Tibial nerve (tissue), 4 donors: ENCODE data around the gene CDC42BPB. TPM values are rescaled to one million over a fixed set of nuclear protein-coding genes. Genes with fewer than 3 reads are reported as not detected.
A peak's percentile ranks its signal among the peaks of the same experiment; 100 is the strongest.

Source experiments
- DNase-seq, 2 donors: peaks; one replicate each; pipeline ENCODE4 v3.0.0-alpha.2; 2019; ENCODE audit warnings: low spot score in 2 of 2
- H3K27ac ChIP-seq, 4 donors: fragments of 200-600 bp; sonication (generic) in 3 of 4; one replicate each; pipeline ENCODE4 v1.5.1; 2017 to 2019; ENCODE audit warnings: mild to moderate bottlenecking in 1 of 4
- H3K27me3 ChIP-seq, 2 donors: fragments of 200-600 bp; sonication (generic) in 1 of 2; one replicate each; pipeline versions ENCODE4 v1.5.1 to v1.6.0; 2017 to 2019
- H3K36me3 ChIP-seq, 3 donors: fragments of 200-600 bp; sonication (generic); one replicate each; pipeline ENCODE4 v1.5.1; 2018 to 2019
- H3K4me1 ChIP-seq, 4 donors: fragments of 200-600 bp; sonication (generic) in 3 of 4; one replicate each; pipeline ENCODE4 v1.5.1; 2017 to 2019
- H3K4me3 ChIP-seq, 4 donors: fragments of 200-600 bp; sonication (generic) in 3 of 4; one replicate each; pipeline ENCODE4 v1.5.1; 2017 to 2019; ENCODE audit warnings: mild to moderate bottlenecking in 1 of 4, moderate library complexity in 1 of 4
- H3K9me3 ChIP-seq, 4 donors: fragments of 200-600 bp; sonication (generic) in 3 of 4; one replicate each; pipeline ENCODE4 v1.5.1; 2017 to 2019
- CTCF ChIP-seq, 5 experiments: fragments of 200-600 bp in 3 of 5; fragments of 450-650 bp in 2 of 5; sonication (generic) in 3 of 5; IDR thresholded peaks; one replicate each; pipeline ENCODE4 v1.5.1; 2016 to 2019; ENCODE audit warnings: antibody characterized with exemption in 5 of 5, mild to moderate bottlenecking in 3 of 5, moderate library complexity in 2 of 5
- EP300 ChIP-seq, 2 donors: sonication (generic); formaldehyde crosslinking; IDR thresholded peaks; one replicate each; pipeline ENCODE4 v1.6.1; 2017; ENCODE audit warnings: antibody characterized with exemption in 2 of 2, mild to moderate bottlenecking in 1 of 2
- POLR2A ChIP-seq, 2 donors: fragments of 450-650 bp; IDR thresholded peaks; one replicate each; pipeline ENCODE4 v1.6.1; 2017; ENCODE audit warnings: antibody characterized with exemption in 2 of 2, mild to moderate bottlenecking in 2 of 2, moderate library complexity in 2 of 2
- WGBS, 2 donors: methylation state at CpG; one replicate each; pipeline ENCODE4 v1.1.5; 2018; 5-methylcytosine and 5-hydroxymethylcytosine counted together
- total RNA-seq, 4 donors: library from RNA; depleted of rRNA; stranded (reverse); fragments of >200 nt; gene quantifications; one replicate each; pipeline ENCODE4 v1.1.0, GENCODE V29; 2016

Gene CDC42BPB
- total RNA-seq, 4 donors from 2014 or later = 115 to 172 (median 134) TPM

GRCh38 chr14:102966681-102967505 is 90.5 kb downstream of the CDC42BPB start:
- H3K9me3 ChIP-seq = no peaks in the 10 kb centered on the region
- H3K4me1 ChIP-seq = peaks cover 0 to 13% (median 3%) of the 10 kb centered on the region in 4 donors
- no peaks in the 10 kb centered on the region for H3K27me3 ChIP-seq
- TF ChIP-seq CTCF (IDR thresholded peaks at IDR 0.05) = no peak
- TF ChIP-seq EP300 (IDR thresholded peaks at IDR 0.05) = peak in 1 of 2 donors; percentile 2
- no peak for TF ChIP-seq POLR2A (IDR thresholded peaks at IDR 0.05)
- WGBS, 2 donors = 64 to 66% methylated on average over 21 of the region's 21 CpGs
- H3K36me3 ChIP-seq = peaks cover 4 to 100% (median 37%) of the 10 kb centered on the region in 3 donors
- H3K27ac ChIP-seq = peak overlapping the region in 3 of 4 donors; percentile 38 to 68 (median 67)
- H3K4me3 ChIP-seq = no peak overlapping the region
- DNase-seq = peak in 1 of 2 donors; percentile 8

GRCh38 chr14:102965971-102966655 is 91.2 kb downstream of the CDC42BPB start:
- peaks cover 4 to 100% (median 35%) of the 10 kb centered on the region in 3 donors for H3K36me3 ChIP-seq
- DNase-seq = no peak
- no peak overlapping the region for H3K4me3 ChIP-seq
- H3K4me1 ChIP-seq = peaks cover 0 to 13% (median 3%) of the 10 kb centered on the region in 4 donors
- no peaks in the 10 kb centered on the region for H3K9me3 ChIP-seq
- 96% methylated on average over 20 of the region's 20 CpGs for WGBS, 2 donors
- H3K27me3 ChIP-seq = no peaks in the 10 kb centered on the region
- TF ChIP-seq EP300 (IDR thresholded peaks at IDR 0.05) = no peak
- TF ChIP-seq CTCF (IDR thresholded peaks at IDR 0.05) = no peak
- TF ChIP-seq POLR2A (IDR thresholded peaks at IDR 0.05) = no peak
- H3K27ac ChIP-seq = peak overlapping the region in 2 of 4 donors; percentile 67 to 68

GRCh38 chr14:102965282-102965681 is 92.1 kb downstream of the CDC42BPB start:
- H3K27me3 ChIP-seq = no peaks in the 10 kb centered on the region
- H3K36me3 ChIP-seq = peaks cover 4 to 100% (median 28%) of the 10 kb centered on the region in 3 donors
- no peak for DNase-seq
- peaks cover 0 to 13% (median 3%) of the 10 kb centered on the region in 4 donors for H3K4me1 ChIP-seq
- 87 to 92% methylated on average over 3 of the region's 3 CpGs for WGBS, 2 donors
- TF ChIP-seq POLR2A (IDR thresholded peaks at IDR 0.05) = no peak
- no peak for TF ChIP-seq EP300 (IDR thresholded peaks at IDR 0.05)
- TF ChIP-seq CTCF (IDR thresholded peaks at IDR 0.05) = no peak
- no peaks in the 10 kb centered on the region for H3K9me3 ChIP-seq
- H3K27ac ChIP-seq = no peak overlapping the region
- H3K4me3 ChIP-seq = no peak overlapping the region

- Histone ChIP-seq H3K36me3 (peaks cover 4 to 100% (median 27%) of the 10 kb centered on the region in 3 donors), H3K4me1 (peaks cover 0 to 13% (median 3%) of the 10 kb centered on the region in 4 donors), H3K4me3 (no peak overlapping the region), H3K27ac (no peak overlapping the region), H3K9me3 (no peaks in the 10 kb centered on the region), H3K27me3 (no peaks in the 10 kb centered on the region)
- TF ChIP-seq CTCF (IDR thresholded peaks at IDR 0.05) (no peak), POLR2A (IDR thresholded peaks at IDR 0.05) (no peak), EP300 (IDR thresholded peaks at IDR 0.05) (no peak)
- no peak for DNase-seq
- WGBS, 2 donors = 94 to 95% methylated on average over 33 to 39 of the region's 39 CpGs
Observed at GRCh38 chr14:102964152-102964730, 93.1 kb downstream of the CDC42BPB start.
